Stimulated activated effector memory CD8-positive, alpha-beta T cell treated with anti-CD3 and anti-CD28 coated beads, Interleukin-12 subunit alpha, Interleukin-12 subunit beta, amount 100 ng/mL, for 72 hours (primary cell): ENCODE data around the gene MAD1L1.

Source experiments
- ATAC-seq: fragments of 150-1000 bp; cut with Tn5 transposase; 2 replicates; pipeline ENCODE4 v1.10.0; 2021
- DNase-seq, 2 donors: peaks; one replicate each; pipeline ENCODE4 v3.0.0; 2021 to 2022; ENCODE audit warnings: low spot score in 2 of 2
- H3K27ac Mint-ChIP-seq: one replicate; pipeline ENCODE4 v1.8.0; 2022; ENCODE audit warnings: mild to moderate bottlenecking, mixed read lengths
- H3K36me3 Mint-ChIP-seq: one replicate; pipeline ENCODE4 v1.8.0; 2022; ENCODE audit warnings: mild to moderate bottlenecking, mixed read lengths
- H3K4me1 Mint-ChIP-seq: one replicate; pipeline ENCODE4 v1.8.0; 2022; ENCODE audit warnings: mixed read lengths
- H3K4me3 Mint-ChIP-seq: one replicate; pipeline ENCODE4 v1.8.0; 2022; ENCODE audit warnings: mild to moderate bottlenecking, mixed read lengths
- H3K9me3 Mint-ChIP-seq: one replicate; pipeline ENCODE4 v1.8.0; 2022; ENCODE audit warnings: mixed read lengths

MAD1L1 gene

DNA sequence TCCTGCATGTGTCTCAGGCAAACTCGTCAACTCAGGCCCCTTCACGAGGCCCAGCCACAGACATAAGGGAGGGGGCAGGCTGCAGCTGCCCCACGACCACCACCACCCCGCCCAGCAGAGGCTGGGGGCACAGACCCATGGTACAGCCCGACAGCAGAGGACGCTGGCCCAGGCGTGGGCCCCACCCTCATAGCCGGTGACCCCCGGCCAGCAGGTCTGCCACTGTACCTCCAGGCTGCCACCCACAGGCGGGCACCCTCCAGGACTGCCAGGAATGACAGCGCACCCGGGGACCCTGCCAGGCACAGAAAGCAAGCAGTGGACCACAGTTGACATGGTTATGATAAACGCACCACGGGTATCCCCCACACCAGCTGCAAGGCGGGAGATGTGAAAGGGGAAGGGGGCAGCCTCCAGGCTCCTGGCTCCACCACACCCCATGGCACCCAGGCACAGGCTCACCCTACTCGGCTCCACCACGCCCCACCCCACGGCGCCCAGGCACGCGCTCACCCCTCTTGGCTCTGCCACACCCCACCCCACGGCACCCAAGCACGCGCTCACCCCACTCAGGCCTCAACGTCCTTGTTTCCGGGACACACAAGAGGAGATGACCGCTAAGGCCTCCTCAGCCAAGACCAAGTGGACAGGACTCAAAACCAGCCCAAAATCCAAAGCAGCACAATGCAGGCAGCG is 135.9 kb downstream of the MAD1L1 start:
- H3K36me3 Mint-ChIP-seq, result peaks cover 9% of the 10 kb centered on the region
- H3K4me3 Mint-ChIP-seq, result no peak overlapping the region
- no peaks in the 10 kb centered on the region for H3K9me3 Mint-ChIP-seq
- DNase-seq (no peak), ATAC-seq (no peak)
- H3K27ac Mint-ChIP-seq, result no peak overlapping the region
- peaks cover 46% of the 10 kb centered on the region for H3K4me1 Mint-ChIP-seq

DNA sequence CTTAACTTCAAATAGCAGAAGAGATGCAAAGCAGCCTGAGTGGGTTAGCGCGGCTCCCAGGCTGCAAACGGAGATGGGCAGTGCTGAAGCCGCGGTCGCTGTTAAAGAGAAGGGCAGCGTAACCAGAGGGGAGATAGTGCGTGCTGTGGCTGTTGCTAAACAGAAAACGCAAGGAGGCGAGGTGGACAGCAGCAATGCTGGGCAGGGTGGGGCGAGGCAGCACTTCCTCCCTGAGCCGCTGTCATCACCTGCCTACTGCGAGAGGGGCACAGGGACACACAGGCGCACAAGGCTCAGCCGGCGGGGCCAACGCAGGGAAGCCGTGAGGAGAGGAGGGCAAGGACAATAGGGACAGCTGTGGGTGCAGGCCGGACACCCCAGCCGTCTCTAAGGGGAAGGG is 137.3 kb downstream of the MAD1L1 start:
- Mint-ChIP-seq H3K9me3 (no peaks in the 10 kb centered on the region), H3K36me3 (peaks cover 5% of the 10 kb centered on the region), H3K4me3 (no peak overlapping the region), H3K4me1 (peaks cover 42% of the 10 kb centered on the region), H3K27ac (peak overlapping the region; percentile 40)
- no peak for ATAC-seq
- DNase-seq, result no peak

DNA sequence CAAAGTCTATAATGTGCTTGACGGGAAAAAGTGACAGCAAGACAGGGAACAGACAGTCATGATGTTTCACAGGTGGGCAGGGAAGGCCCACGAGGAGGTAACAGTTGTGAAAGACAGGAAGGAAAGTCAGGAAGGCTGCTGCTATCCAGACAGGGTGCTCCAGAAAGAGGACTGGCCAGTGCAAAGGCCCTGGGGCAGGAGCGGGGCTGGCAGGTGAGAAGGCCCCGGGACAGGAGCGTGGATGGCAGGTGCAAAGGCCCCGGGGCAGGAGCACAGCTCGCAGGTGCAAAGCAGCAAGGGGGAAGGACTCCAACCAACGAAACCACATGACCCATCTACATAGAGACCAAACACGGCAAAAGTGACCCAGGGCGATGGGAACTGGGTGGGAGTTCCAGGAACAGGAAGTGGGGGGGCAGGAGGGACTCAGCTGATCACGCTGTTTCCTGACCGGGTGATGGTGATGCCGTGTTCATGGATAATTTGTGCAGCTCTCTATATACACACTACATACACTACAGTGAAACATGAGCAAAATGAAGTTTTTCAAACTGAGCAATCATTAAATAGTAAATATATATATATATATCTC is 138.2 kb downstream of the MAD1L1 start:
- H3K9me3 Mint-ChIP-seq, result no peaks in the 10 kb centered on the region
- H3K4me3 Mint-ChIP-seq, result no peak overlapping the region
- no peak overlapping the region for H3K27ac Mint-ChIP-seq
- ATAC-seq (no peak), DNase-seq (no peak)
- peaks cover 5% of the 10 kb centered on the region for H3K36me3 Mint-ChIP-seq
- peaks cover 39% of the 10 kb centered on the region for H3K4me1 Mint-ChIP-seq

DNA sequence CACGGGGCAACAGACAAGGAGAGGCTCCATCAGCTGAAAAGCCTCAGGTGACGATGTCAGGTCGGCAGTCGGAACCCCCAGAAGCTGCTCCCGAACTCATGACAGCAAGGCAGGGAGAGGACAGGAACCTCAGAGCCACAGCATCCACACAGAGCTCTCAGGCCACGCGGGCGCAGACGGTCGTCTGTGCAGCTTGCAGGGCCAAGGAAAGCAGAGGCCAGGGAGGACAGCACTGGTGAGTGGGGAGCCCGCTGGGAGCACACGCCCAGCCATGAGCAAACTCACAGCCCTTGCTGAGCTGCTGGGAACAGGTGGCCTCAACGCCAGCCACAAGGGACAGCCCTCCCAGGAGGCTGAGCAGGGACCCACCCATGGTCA is 138.9 kb downstream of the MAD1L1 start:
- Mint-ChIP-seq H3K4me1 (peaks cover 33% of the 10 kb centered on the region), H3K27ac (no peak overlapping the region), H3K36me3 (peaks cover 5% of the 10 kb centered on the region), H3K9me3 (no peaks in the 10 kb centered on the region), H3K4me3 (no peak overlapping the region)
- DNase-seq (no peak), ATAC-seq (no peak)

DNA sequence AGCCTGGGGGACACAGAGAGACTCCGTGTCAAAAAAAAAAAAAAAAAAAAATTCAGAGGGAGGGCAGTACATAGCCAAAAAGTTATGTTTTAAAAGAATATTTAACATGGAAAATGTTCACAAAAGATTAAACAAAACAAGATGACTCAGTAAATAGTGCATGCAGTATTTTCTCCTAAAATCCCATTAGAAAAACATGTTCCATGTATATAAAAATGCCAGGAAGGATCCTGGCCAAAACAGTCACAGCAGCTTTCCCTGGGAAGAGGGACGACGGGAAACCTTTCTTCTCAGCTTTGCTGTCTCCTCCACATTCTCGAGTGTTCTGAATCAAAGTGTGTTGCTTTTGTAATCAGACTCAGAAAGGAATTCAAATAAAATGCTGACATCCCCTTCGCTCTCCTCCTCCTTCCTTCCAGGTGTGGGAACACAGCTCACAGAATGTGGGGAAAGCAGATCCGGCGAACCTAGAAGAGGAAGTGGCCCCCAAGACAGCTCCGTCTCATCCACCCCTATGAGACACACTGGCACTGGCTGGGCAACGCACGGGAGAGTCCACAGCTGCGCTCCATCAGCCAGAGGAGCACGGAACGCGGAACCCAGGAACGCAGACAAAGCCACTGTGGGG is 139.4 kb downstream of the MAD1L1 start:
- H3K9me3 Mint-ChIP-seq, result no peaks in the 10 kb centered on the region
- no peak overlapping the region for H3K4me3 Mint-ChIP-seq
- H3K27ac Mint-ChIP-seq, result no peak overlapping the region
- H3K36me3 Mint-ChIP-seq, result peaks cover 5% of the 10 kb centered on the region
- no peak for ATAC-seq
- H3K4me1 Mint-ChIP-seq, result peaks cover 28% of the 10 kb centered on the region
- DNase-seq, result no peak

DNA sequence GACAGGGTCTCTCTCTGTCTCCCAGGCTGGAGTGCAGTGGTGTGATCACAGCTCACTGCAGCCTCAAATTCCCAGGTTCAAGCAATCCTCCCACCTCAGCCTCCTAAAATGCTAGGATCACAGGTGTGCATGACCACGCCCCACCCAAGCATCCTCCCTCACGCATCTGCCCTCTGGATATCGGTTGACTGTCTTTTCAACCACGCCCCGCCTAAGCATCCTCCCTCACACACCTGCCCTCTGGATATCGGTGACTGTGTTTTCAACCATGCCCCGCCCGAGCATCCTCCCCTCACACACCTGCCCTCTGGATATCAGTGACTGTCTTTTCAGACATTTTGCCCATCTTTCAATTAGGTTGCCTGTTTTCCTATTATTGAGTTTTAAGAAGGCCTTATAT is 140.5 kb downstream of the MAD1L1 start:
- Mint-ChIP-seq H3K4me1 (peaks cover 20% of the 10 kb centered on the region), H3K36me3 (peaks cover 5% of the 10 kb centered on the region), H3K9me3 (no peaks in the 10 kb centered on the region), H3K4me3 (no peak overlapping the region), H3K27ac (no peak overlapping the region)
- no peak for DNase-seq
- no peak for ATAC-seq

DNA sequence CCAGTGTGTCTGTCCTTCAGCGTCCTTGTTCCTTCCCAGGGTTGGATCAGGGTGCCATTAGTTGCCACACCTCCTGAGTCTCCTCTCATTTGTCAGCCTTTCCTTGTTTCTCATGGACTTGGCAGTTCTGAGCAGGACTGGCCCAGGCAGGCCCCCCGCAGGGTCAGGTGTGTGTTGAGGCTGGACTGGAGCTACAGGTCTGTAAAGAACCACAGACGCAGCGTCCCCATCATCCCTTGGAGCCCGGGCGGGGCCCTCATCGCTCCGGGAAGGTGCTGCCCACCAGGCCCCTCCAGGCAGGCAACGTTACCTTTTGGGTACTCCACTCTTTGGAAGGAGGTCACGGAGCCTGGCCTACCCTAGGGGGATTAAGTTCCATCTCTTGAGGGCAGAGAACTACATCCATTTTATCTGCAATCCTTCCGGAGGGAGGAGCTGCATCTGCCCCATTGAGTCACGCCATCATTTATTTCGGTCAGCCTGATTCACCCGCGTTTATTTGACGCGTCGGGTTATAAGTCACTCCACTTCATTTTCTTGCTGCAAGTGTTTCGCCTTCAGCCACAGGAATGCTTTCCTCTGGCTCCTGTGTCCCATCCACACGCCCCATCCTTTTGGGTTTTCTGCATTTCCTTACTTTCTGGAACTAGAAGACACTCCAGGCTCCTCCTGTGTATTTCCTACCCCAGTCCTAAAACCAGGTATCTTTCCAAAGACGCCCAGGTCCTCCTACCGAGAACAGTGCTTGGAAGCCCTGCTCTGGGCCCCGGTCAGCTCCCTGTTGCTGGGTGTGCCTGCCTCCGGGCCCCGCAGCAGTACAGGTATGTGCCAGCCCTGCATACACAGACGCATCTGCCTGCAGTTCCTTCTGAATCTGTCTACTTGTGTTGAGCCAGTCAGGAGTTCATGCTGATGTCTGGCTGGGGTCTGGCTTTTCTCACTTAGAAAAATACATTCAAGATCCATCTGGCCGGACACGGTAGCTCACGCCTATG is 141.9 kb downstream of the MAD1L1 start:
- H3K4me3 Mint-ChIP-seq, result no peak overlapping the region
- peaks cover 25% of the 10 kb centered on the region for H3K4me1 Mint-ChIP-seq
- ATAC-seq (no peak), DNase-seq (no peak)
- H3K9me3 Mint-ChIP-seq, result no peaks in the 10 kb centered on the region
- peaks cover 5% of the 10 kb centered on the region for H3K36me3 Mint-ChIP-seq
- no peak overlapping the region for H3K27ac Mint-ChIP-seq

DNA sequence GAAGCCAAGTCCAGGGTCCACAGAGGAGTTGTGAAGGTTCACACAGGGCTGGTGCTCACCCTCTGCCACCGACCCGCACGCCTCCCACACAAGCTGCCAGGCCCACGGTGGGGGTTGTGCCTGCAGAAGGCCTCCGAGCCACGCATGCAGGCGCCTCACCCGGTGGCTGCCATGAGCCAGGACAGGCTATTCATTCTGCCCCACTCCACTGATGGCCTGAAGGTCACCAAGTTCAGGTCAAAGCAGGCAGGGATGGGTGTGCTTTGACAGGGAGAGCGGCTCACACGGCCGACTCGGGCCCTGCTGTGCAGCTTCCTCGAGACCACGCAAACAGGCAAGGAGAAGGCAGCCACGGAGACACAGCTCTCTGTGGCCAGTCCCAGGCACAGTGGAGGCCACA is 143.9 kb downstream of the MAD1L1 start:
- H3K4me1 Mint-ChIP-seq, result peaks cover 21% of the 10 kb centered on the region
- H3K27ac Mint-ChIP-seq, result no peak overlapping the region
- peaks cover 9% of the 10 kb centered on the region for H3K36me3 Mint-ChIP-seq
- DNase-seq (no peak), ATAC-seq (no peak)
- no peaks in the 10 kb centered on the region for H3K9me3 Mint-ChIP-seq
- H3K4me3 Mint-ChIP-seq, result no peak overlapping the region

DNA sequence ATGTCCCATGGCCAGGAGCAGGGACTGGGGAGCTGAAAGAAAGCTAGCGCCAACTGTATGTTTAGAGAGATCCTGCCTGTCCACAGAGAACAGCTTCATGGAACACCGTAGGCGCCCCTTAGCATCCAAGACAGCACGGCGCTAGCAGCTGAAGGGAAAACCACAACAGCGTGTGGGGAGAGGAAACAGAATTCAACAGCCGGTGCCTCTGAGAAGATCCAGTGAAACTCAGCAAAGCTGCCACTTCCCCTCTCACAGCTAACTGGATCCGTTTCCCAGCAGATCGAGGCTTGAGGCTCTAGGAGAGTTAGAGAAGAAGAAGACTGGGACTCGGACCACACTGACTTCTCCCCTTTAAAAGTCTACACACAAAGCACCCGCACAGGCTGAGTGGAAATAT is 145.0 kb downstream of the MAD1L1 start:
- DNase-seq (no peak), ATAC-seq (no peak)
- H3K4me3 Mint-ChIP-seq, result no peak overlapping the region
- H3K4me1 Mint-ChIP-seq, result peaks cover 21% of the 10 kb centered on the region
- H3K9me3 Mint-ChIP-seq, result no peaks in the 10 kb centered on the region
- H3K36me3 Mint-ChIP-seq, result peaks cover 6% of the 10 kb centered on the region
- H3K27ac Mint-ChIP-seq, result no peak overlapping the region

DNA sequence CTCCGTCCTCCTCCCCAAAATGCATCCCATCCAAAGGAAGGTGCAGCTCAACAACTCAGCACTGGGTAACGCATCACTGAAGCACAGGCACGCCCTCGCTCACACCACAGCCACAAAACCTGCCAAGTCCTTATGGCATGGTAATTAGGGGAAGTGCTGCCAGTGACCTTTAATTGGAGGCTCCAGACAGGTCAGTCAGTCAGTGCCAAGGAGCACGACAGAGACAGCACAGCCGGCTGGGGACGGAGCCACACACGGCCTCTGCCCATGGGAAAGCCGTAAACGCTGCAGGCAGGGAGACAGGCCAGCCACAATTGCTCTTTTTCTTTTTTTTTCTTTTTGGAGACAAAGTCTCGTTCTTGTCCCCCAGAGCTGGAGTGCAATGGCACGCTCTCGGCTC is 146.5 kb downstream of the MAD1L1 start:
- H3K4me1 Mint-ChIP-seq, result peaks cover 21% of the 10 kb centered on the region
- no peak for DNase-seq
- H3K9me3 Mint-ChIP-seq, result no peaks in the 10 kb centered on the region
- H3K4me3 Mint-ChIP-seq, result no peak overlapping the region
- H3K27ac Mint-ChIP-seq, result no peak overlapping the region
- H3K36me3 Mint-ChIP-seq, result peaks cover 5% of the 10 kb centered on the region
- ATAC-seq, result no peak

DNA sequence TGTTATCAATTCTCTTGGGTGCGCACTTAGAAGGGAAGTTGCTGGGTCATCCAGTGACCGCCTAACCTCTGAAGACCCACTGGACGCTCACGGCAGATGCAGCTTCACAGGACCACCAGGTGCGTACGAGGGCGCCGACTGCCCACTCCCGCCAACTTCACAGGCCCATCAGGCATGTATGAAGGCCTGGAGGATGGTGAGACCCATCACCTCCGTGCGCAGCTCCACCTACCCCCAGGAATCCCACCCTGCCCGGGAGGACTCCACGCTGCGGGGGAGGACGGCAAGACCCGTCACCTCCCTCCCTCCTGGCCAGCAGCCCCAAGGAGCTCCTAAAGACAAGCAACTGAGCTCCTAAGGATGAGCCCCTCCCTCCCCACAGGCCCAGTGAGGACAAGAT is 146.9 kb downstream of the MAD1L1 start:
- Mint-ChIP-seq H3K27ac (no peak overlapping the region), H3K4me3 (no peak overlapping the region), H3K4me1 (peaks cover 21% of the 10 kb centered on the region), H3K36me3 (peaks cover 5% of the 10 kb centered on the region), H3K9me3 (no peaks in the 10 kb centered on the region)
- ATAC-seq (no peak), DNase-seq (no peak)

DNA sequence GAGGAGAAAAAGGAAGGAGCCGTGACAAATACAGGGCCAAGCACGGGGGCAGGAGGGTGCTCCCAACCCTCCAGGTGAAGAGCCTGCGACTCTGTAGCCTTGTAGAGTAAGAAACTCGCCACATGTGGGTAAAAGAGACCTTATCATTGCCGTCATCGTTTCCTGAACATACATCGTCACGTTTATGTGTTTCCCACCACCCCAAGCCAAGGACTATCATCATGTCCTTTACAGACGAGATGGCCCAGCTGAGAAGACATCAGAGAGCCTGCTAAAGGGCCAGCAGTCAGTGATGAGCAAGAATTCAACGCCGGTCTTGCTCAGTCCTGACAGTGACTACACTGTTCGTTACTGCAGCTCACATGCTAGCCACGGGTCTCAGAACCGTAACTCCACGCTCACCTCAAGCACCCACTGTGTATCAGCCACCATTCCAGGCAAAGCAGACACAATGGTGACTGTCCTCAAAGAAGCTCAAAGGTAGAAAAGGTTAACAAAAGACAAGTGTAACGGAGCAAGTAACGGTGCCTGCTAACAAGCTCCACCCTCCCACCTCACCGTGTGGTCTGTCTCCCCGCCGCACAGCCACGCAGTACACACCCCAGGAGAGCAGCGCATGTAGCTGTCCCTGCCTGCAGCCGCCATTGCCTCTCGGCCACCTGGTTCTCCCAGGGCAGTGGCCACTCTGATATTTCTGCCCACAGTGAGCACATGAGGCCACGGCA is 147.8 kb downstream of the MAD1L1 start:
- DNase-seq, result no peak
- ATAC-seq, result no peak
- H3K9me3 Mint-ChIP-seq, result no peaks in the 10 kb centered on the region
- no peak overlapping the region for H3K4me3 Mint-ChIP-seq
- peak overlapping the region; percentile 23 for H3K27ac Mint-ChIP-seq
- peaks cover 5% of the 10 kb centered on the region for H3K36me3 Mint-ChIP-seq
- H3K4me1 Mint-ChIP-seq, result peaks cover 21% of the 10 kb centered on the region

DNA sequence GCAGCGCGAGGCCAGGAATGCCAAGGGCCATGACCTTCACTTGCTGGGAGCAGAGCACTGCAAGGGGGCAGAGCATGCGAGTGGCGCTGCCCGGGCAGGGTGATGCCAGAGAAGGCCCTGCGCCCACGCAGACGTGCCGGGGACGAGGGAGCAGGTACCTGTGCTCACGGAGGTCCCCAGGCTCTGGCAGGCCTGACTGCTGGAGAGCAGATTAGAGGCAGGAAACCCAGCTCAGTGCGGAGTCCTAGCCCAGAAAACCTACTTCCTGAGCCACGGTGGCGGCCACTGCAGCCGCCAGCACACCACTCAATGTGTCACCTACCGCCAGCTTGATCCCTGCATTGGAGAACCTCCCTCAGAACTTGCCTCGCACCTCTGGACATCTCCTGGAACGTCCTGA is 148.4 kb downstream of the MAD1L1 start:
- ATAC-seq (no peak), DNase-seq (no peak)
- peaks cover 5% of the 10 kb centered on the region for H3K36me3 Mint-ChIP-seq
- H3K27ac Mint-ChIP-seq, result no peak overlapping the region
- H3K4me3 Mint-ChIP-seq, result no peak overlapping the region
- no peaks in the 10 kb centered on the region for H3K9me3 Mint-ChIP-seq
- peaks cover 21% of the 10 kb centered on the region for H3K4me1 Mint-ChIP-seq

DNA sequence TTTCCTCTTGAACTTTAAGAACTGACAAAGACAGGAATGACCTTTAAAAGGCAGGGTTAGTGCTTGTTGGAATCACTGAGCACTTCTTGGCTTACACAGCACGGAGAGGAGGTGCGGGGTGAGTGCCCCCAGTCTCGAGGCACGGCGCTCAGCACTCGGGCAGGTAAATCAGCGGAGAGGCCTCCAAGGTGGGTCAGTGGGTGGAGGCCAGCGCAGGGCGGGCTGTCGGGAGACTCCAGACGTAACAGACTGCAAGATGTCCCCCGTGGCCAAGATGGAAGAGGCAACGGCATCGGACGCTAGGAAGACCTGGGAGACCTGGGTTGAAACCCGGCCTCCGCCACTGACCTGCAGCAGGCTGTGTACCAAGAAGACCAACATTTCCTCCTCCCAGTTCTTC is 149.4 kb downstream of the MAD1L1 start:
- Mint-ChIP-seq H3K36me3 (peaks cover 5% of the 10 kb centered on the region), H3K4me3 (no peak overlapping the region)

More for the DNA sequence above, 149.4 kb downstream of the MAD1L1 start:
- DNase-seq (no peak), ATAC-seq (no peak)
- Mint-ChIP-seq H3K27ac (no peak overlapping the region), H3K9me3 (no peaks in the 10 kb centered on the region), H3K4me1 (peaks cover 21% of the 10 kb centered on the region)
